Activated naive CD8-positive, alpha-beta T cell treated with anti-CD3 and anti-CD28 coated beads, Interleukin-2, amount 50 U/mL, for 24 hours (primary cell): ENCODE measurements around the gene RAD51B.
"Not testable (repeated sequence)": the region's sequence is repeated elsewhere in the genome, so short reads cannot be mapped to it uniquely, and the experiment has no call there.

Experiments
- ATAC-seq: fragments of 150-1000 bp; cut with Tn5 transposase; one replicate; pipeline ENCODE4 v1.10.0; 2021
- DNase-seq: peaks from one replicate; pipeline ENCODE4 v3.0.0; 2021
- H3K27ac Mint-ChIP-seq: one replicate; pipeline ENCODE4 v1.8.0; 2021; ENCODE audit warnings: mild to moderate bottlenecking, mixed read lengths
- H3K27me3 Mint-ChIP-seq: one replicate; pipeline ENCODE4 v1.8.0; 2021; ENCODE audit warnings: mixed read lengths
- H3K36me3 Mint-ChIP-seq: one replicate; pipeline ENCODE4 v1.8.0; 2021; ENCODE audit warnings: low read depth, mixed read lengths
- H3K4me1 Mint-ChIP-seq: one replicate; pipeline ENCODE4 v1.8.0; 2021; ENCODE audit warnings: mixed read lengths
- H3K4me3 Mint-ChIP-seq: one replicate; pipeline ENCODE4 v1.8.0; 2021; ENCODE audit warnings: mild to moderate bottlenecking, moderate library complexity, mixed read lengths
- H3K9me3 Mint-ChIP-seq: one replicate; pipeline ENCODE4 v1.8.0; 2021; ENCODE audit warnings: mixed read lengths

RAD51B gene

DNA sequence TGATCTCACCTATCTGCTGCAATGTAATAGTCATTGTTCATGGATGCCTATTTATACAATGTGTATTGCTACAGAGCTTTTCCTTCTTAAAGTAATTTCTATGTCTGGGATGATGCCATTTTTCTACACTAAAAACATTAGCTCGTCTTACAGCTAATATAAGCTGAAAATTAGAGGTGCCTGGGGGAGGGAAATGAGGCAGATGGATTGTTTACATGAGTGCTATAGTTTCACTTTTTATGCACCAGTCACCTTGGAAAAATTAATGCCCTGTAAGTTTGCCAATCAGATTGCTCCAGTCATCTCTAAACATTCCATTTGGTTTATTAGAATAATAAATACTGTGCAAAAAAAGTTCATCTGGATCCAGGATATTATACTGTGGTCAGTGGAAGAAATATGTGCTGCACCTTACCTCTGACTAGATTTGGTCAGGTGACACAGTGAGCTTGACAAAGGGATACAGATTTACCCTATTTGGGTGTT lies 436.2 kb downstream of the RAD51B start:
- Mint-ChIP-seq H3K4me3 (no peak overlapping the region), H3K9me3 (no peaks in the 10 kb centered on the region), H3K27me3 (no peaks in the 10 kb centered on the region), H3K4me1 (peaks cover 60% of the 10 kb centered on the region), H3K27ac (no peak overlapping the region), H3K36me3 (peaks cover 4% of the 10 kb centered on the region)
- DNase-seq (no peak), ATAC-seq (no peak)

DNA sequence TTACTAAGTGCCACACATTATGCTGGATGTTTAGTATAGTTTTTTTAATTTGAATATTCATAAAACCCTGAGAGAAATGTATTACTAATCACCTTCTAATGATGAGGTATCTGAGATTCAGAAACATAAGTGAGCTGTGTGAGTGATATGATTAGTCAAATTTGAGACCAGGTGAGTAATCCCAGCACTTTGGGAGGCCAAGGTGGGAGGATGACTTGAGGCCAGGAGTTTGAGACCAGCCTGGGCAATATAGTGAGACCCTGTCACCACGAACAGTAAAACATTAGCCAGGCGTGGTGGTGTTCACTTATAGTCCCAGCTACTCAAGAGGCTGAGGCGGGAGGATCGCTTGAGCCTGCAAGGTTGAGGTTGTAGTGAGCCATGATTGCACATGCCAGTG lies 438.4 kb downstream of the RAD51B start:
- Mint-ChIP-seq H3K27ac (no peak overlapping the region), H3K27me3 (no peaks in the 10 kb centered on the region), H3K36me3 (peaks cover 4% of the 10 kb centered on the region), H3K4me3 (no peak overlapping the region), H3K4me1 (peaks cover 65% of the 10 kb centered on the region), H3K9me3 (no peaks in the 10 kb centered on the region)
- DNase-seq, result no peak
- no peak for ATAC-seq

DNA sequence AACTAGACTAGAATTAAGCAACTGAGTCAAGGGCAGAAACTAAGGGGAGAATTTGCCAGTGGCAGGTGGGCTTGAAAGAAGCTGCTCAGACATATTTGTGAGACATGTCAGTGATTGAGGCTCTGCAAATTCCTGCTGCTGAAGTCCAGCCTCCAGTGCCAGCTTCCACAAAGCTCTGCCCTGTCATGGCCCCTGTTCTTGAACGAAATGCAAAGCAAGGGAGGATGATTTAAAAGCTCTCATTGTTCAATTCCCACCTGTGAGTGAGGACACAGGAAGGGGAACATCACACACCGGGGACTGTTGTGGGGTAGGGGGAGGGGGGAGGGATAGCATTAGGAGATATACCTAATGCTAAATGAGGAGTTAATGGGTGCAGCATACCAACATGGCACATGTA lies 439.4 kb downstream of the RAD51B start:
- not testable (repeated sequence) for H3K36me3 Mint-ChIP-seq, H3K4me3 Mint-ChIP-seq, ATAC-seq, H3K9me3 Mint-ChIP-seq, H3K27me3 Mint-ChIP-seq, DNase-seq, H3K27ac Mint-ChIP-seq
- H3K4me1 Mint-ChIP-seq, result peaks cover 70% of the 10 kb centered on the region

DNA sequence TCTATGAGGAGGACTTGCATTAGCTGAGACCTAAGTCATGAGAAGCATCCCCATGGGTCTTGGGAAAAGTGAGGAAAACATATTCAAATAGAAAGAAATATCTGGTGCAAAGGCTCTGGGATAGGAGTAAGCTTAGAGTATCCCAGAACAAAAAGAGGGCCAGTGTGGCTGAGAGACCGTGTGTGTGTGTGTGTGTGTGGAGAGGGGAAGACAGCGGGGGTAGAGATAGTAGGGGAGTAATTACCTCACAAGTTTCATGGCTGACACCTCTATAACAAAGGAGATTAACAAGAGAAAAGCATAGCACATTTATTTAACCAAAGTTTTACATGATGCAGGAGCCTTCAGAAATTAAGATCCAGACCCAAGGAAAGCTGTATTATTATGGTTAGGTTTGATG lies 440.5 kb downstream of the RAD51B start:
- Mint-ChIP-seq H3K27ac (no peak overlapping the region), H3K27me3 (no peaks in the 10 kb centered on the region), H3K4me1 (peaks cover 63% of the 10 kb centered on the region), H3K9me3 (no peaks in the 10 kb centered on the region), H3K36me3 (peaks cover 4% of the 10 kb centered on the region), H3K4me3 (no peak overlapping the region)
- no peak for DNase-seq
- ATAC-seq, result no peak

DNA sequence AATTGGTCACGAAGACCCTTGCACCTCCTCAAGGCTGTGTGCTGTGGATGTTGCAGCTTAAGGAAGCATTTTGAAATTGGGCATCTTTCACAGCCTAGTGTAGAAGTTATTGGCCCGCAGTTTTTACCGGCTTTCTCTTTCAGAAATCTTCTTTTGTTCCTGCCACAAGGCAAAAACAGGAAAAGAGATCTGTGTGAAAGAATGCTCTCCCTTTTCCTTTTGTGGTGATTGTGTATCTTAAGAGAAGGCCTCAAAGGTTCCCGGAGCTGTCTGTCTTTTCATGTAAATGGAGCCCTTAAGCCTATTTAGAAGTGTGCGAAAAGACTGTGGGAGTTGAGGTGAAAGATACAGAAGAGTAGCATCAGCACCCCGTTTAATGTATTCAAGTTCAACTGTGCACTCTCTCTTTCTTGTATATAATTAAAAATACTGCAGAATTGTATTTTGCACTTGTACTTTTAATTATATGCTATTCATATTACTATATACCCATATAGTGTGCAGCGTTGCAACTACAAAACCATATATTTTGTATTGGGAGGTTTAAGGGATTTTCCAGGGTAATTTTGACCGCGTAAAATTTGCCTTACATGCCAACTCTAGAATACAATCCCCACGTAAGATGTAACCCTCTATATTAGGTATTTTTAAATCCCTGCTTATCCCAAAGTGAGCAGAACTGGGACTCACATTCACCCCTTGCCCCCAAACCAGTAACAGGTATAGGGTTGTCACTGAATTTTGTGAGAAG lies 441.7 kb downstream of the RAD51B start:
- no peaks in the 10 kb centered on the region for H3K27me3 Mint-ChIP-seq
- no peak overlapping the region for H3K4me3 Mint-ChIP-seq
- ATAC-seq, result peak; percentile 15
- H3K27ac Mint-ChIP-seq, result no peak overlapping the region
- peaks cover 4% of the 10 kb centered on the region for H3K36me3 Mint-ChIP-seq
- DNase-seq, result no peak
- peaks cover 58% of the 10 kb centered on the region for H3K4me1 Mint-ChIP-seq
- no peaks in the 10 kb centered on the region for H3K9me3 Mint-ChIP-seq

DNA sequence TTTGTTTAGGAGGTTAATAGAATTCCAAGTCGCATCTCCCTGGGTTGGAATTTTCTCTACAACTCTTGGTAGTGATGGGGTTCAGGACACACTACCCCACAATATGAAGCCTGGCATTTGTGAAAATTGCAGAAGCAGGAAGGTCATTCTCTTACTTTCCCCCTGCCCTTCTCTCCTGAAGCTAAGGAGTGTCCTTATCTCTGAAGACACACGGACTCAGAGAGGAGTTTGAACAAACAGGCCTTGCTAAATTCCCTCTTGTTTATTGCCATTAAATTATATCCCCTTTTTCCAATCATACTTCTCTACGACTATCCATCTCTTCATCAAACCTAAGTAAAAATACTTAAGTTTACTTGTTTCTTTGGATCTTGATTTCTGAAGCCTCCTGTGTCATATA lies 443.0 kb downstream of the RAD51B start:
- Mint-ChIP-seq H3K27ac (no peak overlapping the region), H3K9me3 (no peaks in the 10 kb centered on the region), H3K36me3 (peaks cover 4% of the 10 kb centered on the region), H3K4me3 (no peak overlapping the region), H3K4me1 (peaks cover 67% of the 10 kb centered on the region), H3K27me3 (no peaks in the 10 kb centered on the region)
- DNase-seq, result no peak
- no peak for ATAC-seq

DNA sequence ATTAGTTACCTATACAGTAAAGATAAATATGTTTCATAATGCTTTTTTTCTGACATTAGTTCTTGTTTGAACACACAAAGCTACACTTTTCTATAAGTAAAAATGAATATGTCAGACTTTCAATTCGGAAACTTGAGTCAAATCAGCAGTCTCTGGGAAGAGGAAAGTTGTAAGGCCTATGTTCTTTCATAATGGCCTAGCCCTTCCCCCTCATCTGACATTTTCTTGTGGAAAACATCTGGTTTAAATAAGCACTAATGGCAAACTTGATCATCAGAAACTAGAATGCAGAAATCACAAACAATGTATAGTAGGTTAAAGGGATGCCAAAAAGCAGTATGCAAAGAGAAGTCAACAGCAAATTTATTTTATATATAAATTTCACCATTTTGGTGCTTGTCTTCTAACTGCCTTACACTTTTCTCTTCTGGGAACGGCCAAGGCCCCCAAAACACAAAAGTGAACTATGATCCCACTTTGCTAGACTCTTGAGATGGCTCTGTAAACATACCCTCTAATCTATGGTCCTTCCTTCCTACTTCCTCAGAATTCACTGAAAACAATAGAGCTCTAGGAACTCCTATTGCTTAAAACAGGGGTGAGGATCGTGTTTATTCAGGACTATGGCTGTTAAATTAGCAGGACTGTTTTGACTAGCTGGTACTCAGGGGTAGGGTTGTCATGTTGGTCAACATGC lies 444.1 kb downstream of the RAD51B start:
- no peak for DNase-seq
- H3K4me1 Mint-ChIP-seq, result peaks cover 68% of the 10 kb centered on the region
- H3K27ac Mint-ChIP-seq, result no peak overlapping the region

DNA sequence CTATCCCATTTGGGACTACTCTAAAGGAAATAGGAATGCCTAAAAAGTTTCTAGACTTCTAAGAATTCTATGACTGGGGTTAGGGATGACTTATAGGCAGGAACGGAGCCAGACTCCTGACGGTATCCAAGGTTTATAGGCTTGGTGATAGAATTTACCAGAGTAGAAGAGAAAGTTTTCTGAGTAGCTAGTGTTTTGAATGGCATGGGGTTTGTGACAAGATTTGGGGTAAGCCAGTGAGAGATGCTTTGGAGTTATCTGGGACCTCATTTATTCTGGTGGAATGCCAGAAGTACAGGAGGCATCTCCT lies 444.6 kb downstream of the RAD51B start:
- ATAC-seq (no peak), DNase-seq (no peak)
- Mint-ChIP-seq H3K27ac (no peak overlapping the region), H3K4me1 (peaks cover 70% of the 10 kb centered on the region), H3K4me3 (no peak overlapping the region), H3K36me3 (no peaks in the 10 kb centered on the region), H3K27me3 (no peaks in the 10 kb centered on the region), H3K9me3 (no peaks in the 10 kb centered on the region)

More for the DNA sequence above, 444.1 kb downstream of the RAD51B start:
- Mint-ChIP-seq H3K4me3 (no peak overlapping the region), H3K9me3 (no peaks in the 10 kb centered on the region), H3K36me3 (peaks cover 1% of the 10 kb centered on the region), H3K27me3 (no peaks in the 10 kb centered on the region)
- ATAC-seq, result no peak

DNA sequence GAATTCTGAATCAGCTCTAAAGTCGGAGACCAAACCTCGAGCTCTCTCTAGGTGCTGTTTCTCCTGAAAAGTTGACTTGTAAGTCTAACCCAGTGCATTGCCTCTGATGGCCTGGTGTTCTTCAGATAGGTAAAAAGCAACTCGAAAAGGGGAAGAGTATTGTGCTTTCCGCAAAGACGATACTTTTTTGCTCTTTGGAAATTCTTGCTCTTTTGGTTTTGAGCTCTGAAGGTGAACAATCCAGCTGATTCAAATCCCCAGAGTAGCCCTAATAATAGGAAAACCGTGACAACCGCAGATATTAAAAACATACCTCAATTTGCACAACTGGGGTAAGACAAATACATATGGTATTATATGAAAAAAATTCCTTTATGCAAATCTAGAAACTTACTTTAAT lies 447.4 kb downstream of the RAD51B start:
- ATAC-seq (no peak), DNase-seq (no peak)
- Mint-ChIP-seq H3K9me3 (no peaks in the 10 kb centered on the region), H3K36me3 (peaks cover 3% of the 10 kb centered on the region), H3K27me3 (no peaks in the 10 kb centered on the region), H3K4me1 (peaks cover 60% of the 10 kb centered on the region), H3K4me3 (no peak overlapping the region), H3K27ac (peak overlapping the region; percentile 18)

DNA sequence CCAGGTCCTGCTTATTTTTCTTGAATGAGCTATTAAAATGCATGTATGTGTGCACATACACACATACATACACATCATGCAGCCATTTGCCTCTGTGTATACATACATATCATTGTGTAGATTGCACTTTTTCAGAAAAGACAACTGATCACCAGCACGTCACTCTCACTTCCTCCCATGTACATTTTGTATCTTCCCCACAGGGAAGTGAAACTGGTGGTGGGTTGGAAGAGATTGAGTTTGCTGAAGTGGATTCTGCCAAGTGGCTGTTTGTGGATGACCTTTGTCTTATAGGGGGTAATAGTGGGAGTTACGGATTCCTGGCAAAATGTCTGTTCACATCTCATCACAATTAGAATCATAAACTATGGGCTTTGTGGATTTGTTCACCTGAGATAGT lies 448.6 kb downstream of the RAD51B start:
- peak; percentile 34 for DNase-seq
- H3K9me3 Mint-ChIP-seq, result no peaks in the 10 kb centered on the region
- peak overlapping the region; percentile 80 for H3K27ac Mint-ChIP-seq
- peaks cover 57% of the 10 kb centered on the region for H3K4me1 Mint-ChIP-seq
- peak overlapping the region; percentile 23 for H3K4me3 Mint-ChIP-seq
- ATAC-seq, result peak; percentile 30
- H3K36me3 Mint-ChIP-seq, result peaks cover 3% of the 10 kb centered on the region
- no peaks in the 10 kb centered on the region for H3K27me3 Mint-ChIP-seq

DNA sequence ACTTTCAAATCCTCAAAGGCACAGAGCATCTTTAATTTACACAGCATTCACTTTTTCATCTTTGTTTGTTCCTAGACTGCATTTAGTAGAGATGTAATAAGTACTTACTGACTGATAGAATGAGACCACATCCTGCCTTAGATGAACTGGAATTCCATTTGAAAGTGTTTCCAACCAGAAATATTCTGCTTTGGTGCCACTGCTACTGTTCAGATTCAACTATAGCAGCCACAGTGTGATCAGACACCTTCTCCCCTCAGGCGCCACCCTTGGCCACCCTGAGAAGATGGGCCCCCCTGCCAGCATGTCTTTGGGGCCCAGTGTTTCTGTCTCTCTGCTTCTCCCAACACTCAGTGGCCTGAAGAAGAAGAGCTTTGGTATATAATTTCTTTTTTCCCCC lies 449.1 kb downstream of the RAD51B start:
- DNase-seq, result no peak
- H3K27me3 Mint-ChIP-seq, result no peaks in the 10 kb centered on the region
- peaks cover 57% of the 10 kb centered on the region for H3K4me1 Mint-ChIP-seq
- H3K36me3 Mint-ChIP-seq, result peaks cover 3% of the 10 kb centered on the region
- H3K27ac Mint-ChIP-seq, result peak overlapping the region; percentile 80
- peak; percentile 42 for ATAC-seq
- no peaks in the 10 kb centered on the region for H3K9me3 Mint-ChIP-seq
- H3K4me3 Mint-ChIP-seq, result no peak overlapping the region

DNA sequence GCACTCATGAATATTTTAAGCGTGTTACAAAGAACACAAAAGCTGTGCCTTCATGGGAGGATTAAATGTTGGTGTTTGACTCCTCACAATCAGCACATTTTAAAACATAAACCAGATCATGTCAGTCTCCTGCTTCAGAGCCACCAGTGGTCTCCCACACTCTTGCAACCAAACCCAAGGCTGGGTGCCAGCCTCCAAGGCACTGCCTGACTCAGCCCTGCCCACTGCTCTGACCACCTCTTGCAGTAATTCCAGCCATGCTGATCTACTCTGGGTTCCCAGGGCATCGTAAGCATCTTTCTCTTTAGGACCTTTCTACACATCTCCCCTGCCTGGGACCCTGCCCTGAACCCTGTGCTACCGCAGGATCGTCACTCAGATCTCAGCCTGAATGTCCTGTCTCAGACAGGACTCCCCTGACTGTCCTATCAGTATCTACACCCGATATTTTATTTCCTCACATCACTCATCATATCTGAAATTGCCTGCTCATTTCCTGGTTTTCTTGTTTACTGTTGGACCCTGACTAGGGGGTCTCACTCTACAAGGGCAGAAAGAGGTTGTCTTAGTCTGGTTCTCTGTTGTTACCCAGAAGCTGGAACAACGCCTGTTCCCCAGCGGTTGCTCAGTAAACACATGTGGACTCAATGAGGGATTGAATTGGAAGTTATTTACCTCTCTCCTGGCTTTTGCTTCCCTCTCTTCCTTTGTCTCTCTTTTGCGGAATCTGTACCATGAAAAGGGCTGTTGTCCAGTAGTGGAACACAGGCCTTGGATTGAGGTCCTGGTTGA lies 449.8 kb downstream of the RAD51B start:
- Mint-ChIP-seq H3K36me3 (peaks cover 3% of the 10 kb centered on the region), H3K9me3 (no peaks in the 10 kb centered on the region), H3K4me3 (no peak overlapping the region), H3K27me3 (no peaks in the 10 kb centered on the region), H3K4me1 (peaks cover 60% of the 10 kb centered on the region), H3K27ac (peak overlapping the region; percentile 80)
- no peak for DNase-seq
- peak; percentile 70 for ATAC-seq

DNA sequence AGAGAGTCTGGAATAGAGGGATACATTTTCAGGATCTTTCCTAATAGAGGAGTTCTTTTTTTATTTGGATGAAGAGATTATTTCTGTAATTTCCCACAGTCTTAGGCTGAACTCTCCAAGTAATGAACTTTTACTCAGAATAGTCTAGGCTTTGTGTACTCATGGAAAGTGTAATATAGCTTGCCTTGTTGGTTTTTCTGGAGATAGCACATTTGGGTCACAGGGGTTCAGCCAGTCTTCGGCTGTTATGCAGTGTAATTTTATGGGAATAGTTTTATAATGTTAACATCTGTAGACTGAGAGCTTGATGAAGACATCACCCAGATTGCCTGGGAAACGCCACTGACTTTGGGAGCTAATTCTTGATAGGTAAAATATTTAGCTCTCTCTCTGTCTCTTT lies 450.8 kb downstream of the RAD51B start:
- peaks cover 68% of the 10 kb centered on the region for H3K4me1 Mint-ChIP-seq
- H3K4me3 Mint-ChIP-seq, result no peak overlapping the region
- H3K9me3 Mint-ChIP-seq, result no peaks in the 10 kb centered on the region
- DNase-seq (no peak), ATAC-seq (no peak)
- H3K27me3 Mint-ChIP-seq, result no peaks in the 10 kb centered on the region
- H3K27ac Mint-ChIP-seq, result no peak overlapping the region
- peaks cover 3% of the 10 kb centered on the region for H3K36me3 Mint-ChIP-seq

DNA sequence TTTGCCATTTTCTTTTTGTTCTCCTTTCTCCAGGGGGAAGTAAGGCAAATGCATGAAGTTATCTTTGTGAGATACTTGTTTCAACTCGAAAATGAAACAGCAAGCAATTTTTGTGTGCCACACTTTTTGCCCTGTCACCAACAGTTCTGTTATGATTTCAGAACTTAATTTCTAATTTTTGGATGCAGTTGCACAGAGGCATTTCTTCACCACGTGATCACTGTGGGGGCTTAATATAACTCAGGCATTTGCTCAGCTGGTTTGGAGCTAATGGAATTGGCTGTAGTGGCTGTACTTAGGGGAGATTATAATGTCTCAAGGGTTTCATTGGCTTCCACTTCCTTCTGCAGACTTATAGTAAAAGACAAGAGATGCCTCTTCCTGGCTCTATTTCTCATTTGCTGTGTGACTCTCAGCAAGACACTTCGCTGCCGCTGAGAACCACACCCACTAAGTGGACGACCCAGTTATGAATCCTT lies 452.4 kb downstream of the RAD51B start:
- H3K27me3 Mint-ChIP-seq, result no peaks in the 10 kb centered on the region
- H3K27ac Mint-ChIP-seq, result peak overlapping the region; percentile 51
- peaks cover 76% of the 10 kb centered on the region for H3K4me1 Mint-ChIP-seq
- H3K36me3 Mint-ChIP-seq, result peaks cover 3% of the 10 kb centered on the region
- DNase-seq (no peak), ATAC-seq (no peak)
- no peaks in the 10 kb centered on the region for H3K9me3 Mint-ChIP-seq
- H3K4me3 Mint-ChIP-seq, result no peak overlapping the region

DNA sequence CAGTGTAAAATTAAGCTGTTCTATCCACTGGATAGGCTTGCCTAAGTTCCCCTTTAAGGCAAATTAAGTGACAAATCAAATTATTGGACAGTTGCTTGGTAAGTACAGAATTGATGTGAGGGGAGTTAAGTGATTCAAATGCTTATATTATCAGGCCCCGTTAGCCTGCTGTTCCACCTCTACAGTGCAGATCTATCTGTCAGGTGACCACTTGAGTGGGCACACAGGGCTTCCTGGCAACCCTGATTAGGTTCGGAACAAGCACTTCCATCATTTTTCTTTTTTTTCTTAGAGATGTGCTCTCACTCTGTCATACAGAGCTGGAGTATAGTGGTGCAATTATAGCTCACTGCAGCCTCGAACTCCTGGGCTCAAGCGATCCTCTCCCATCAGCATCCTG lies 453.8 kb downstream of the RAD51B start:
- H3K27me3 Mint-ChIP-seq, result no peaks in the 10 kb centered on the region
- peaks cover 3% of the 10 kb centered on the region for H3K36me3 Mint-ChIP-seq
- no peak overlapping the region for H3K4me3 Mint-ChIP-seq
- no peaks in the 10 kb centered on the region for H3K9me3 Mint-ChIP-seq
- ATAC-seq (no peak), DNase-seq (no peak)
- H3K4me1 Mint-ChIP-seq, result peaks cover 68% of the 10 kb centered on the region
- no peak overlapping the region for H3K27ac Mint-ChIP-seq
